Measurements from ENCODE around the gene C13orf42. TPM values are rescaled to one million over a fixed set of nuclear protein-coding genes. Genes with fewer than 3 reads are reported as not detected.

The C13orf42 gene
- total RNA-seq, 3 donors from 2014 or later, result not detected

DNA sequence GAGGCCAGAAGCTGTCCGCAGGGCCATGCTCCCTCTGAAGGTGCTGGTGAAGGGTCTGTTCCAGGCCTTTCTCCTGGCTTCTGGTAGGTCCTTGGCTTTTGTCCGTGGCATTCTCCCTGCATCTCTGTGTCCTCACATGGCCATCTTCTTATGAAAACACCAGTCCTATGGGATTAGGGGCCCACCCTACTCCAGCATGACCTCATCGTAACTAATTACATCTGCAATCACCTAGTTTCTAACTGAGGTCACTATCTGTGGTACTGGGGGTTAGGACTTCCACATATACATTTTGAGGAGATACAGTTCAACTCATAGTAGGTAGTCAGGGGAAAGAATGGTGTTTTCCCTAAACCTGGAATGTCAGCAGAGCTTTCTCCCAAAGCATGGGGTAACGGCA lies 3.1 kb downstream of the C13orf42 start:
- Histone ChIP-seq H3K9me3 (no peaks in the 10 kb centered on the region), H3K27me3 (peaks cover 0 to 4% of the 10 kb centered on the region in 2 donors), H3K36me3 (no peaks in the 10 kb centered on the region), H3K4me3 (no peak overlapping the region), H3K27ac (no peak overlapping the region), H3K4me1 (no peaks in the 10 kb centered on the region)
- intact Hi-C loops (cut with DNase I; ENCODE audit: low total_unique reads), result no loop called here
- no peak for DNase-seq (ENCODE audit: low spot score in 2 of 2)
- TF ChIP-seq POLR2AphosphoS5 (IDR thresholded peaks at IDR 0.05), result no peak
- TF ChIP-seq POLR2A (IDR thresholded peaks at IDR 0.05), result no peak
- TF ChIP-seq, protein P1, sequence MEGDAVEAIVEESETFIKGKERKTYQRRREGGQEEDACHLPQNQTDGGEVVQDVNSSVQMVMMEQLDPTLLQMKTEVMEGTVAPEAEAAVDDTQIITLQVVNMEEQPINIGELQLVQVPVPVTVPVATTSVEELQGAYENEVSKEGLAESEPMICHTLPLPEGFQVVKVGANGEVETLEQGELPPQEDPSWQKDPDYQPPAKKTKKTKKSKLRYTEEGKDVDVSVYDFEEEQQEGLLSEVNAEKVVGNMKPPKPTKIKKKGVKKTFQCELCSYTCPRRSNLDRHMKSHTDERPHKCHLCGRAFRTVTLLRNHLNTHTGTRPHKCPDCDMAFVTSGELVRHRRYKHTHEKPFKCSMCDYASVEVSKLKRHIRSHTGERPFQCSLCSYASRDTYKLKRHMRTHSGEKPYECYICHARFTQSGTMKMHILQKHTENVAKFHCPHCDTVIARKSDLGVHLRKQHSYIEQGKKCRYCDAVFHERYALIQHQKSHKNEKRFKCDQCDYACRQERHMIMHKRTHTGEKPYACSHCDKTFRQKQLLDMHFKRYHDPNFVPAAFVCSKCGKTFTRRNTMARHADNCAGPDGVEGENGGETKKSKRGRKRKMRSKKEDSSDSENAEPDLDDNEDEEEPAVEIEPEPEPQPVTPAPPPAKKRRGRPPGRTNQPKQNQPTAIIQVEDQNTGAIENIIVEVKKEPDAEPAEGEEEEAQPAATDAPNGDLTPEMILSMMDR (IDR thresholded peaks at IDR 0.05), result no peak

DNA sequence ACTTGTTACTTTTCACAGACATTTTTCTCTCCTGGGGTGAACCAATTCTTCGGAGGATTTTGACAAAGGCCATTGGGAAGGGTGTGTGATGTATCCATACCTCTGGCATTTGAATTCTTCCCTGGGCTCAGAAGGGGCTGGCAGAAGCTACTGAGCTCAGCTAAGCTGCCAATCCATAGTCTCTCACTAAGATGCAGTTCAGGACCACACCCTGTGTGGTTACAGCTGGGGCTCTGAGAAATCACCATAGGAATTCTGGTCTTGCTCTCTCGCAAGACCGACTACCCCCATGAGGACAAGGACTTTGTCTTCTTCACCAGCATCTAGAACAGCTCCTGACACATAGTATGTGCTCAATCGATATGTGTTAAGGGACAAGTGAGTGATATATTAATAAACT lies 6.0 kb downstream of the C13orf42 start:
- no peak for TF ChIP-seq POLR2A (IDR thresholded peaks at IDR 0.05)
- TF ChIP-seq POLR2AphosphoS5 (IDR thresholded peaks at IDR 0.05), result no peak
- TF ChIP-seq, protein P1 (IDR thresholded peaks at IDR 0.05), result no peak
- no peak overlapping the region for H3K4me3 ChIP-seq
- peaks cover 0 to 4% of the 10 kb centered on the region in 2 donors for H3K27me3 ChIP-seq
- H3K36me3 ChIP-seq, result no peaks in the 10 kb centered on the region
- DNase-seq (ENCODE audit: low spot score in 2 of 2), result no peak
- no peak overlapping the region for H3K27ac ChIP-seq
- no peaks in the 10 kb centered on the region for H3K4me1 ChIP-seq
- no peaks in the 10 kb centered on the region for H3K9me3 ChIP-seq
- intact Hi-C loops (cut with DNase I; ENCODE audit: low total_unique reads), result no loop called here

DNA sequence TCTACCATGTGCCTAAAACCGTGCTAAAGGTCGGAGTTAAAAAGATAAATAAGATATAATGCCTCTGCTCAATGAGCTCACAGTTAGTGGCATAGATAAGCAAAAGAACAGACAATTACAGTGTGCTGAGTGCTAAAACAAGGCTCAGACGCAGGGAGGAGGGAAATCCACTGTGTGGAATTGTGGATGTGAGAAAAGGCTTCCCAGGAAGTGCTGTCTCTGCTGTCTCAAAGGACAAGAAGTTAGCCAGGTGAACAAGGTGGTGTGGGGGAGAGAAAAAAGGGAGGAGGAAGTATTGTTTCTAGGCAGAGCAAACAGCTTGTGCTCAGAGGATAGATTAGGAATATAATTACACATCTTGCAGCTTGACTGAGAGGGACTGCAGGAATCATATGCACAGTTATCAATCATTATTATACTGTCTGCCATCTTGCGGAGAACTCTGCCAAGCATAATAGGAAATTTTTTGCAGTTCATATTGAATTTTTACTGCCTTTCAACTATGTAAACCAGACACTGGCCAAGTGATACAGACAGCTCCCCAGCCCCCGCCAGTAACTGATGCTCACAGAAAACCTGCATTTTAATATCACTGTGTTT lies 9.3 kb downstream of the C13orf42 start:
- no peak for TF ChIP-seq POLR2A (IDR thresholded peaks at IDR 0.05)
- intact Hi-C loops (cut with DNase I; ENCODE audit: low total_unique reads), result no loop called here
- Histone ChIP-seq H3K4me3 (no peak overlapping the region), H3K27me3 (peaks cover 0 to 4% of the 10 kb centered on the region in 2 donors), H3K27ac (no peak overlapping the region), H3K9me3 (no peaks in the 10 kb centered on the region), H3K4me1 (no peaks in the 10 kb centered on the region), H3K36me3 (no peaks in the 10 kb centered on the region)
- DNase-seq (ENCODE audit: low spot score in 2 of 2), result no peak

DNA sequence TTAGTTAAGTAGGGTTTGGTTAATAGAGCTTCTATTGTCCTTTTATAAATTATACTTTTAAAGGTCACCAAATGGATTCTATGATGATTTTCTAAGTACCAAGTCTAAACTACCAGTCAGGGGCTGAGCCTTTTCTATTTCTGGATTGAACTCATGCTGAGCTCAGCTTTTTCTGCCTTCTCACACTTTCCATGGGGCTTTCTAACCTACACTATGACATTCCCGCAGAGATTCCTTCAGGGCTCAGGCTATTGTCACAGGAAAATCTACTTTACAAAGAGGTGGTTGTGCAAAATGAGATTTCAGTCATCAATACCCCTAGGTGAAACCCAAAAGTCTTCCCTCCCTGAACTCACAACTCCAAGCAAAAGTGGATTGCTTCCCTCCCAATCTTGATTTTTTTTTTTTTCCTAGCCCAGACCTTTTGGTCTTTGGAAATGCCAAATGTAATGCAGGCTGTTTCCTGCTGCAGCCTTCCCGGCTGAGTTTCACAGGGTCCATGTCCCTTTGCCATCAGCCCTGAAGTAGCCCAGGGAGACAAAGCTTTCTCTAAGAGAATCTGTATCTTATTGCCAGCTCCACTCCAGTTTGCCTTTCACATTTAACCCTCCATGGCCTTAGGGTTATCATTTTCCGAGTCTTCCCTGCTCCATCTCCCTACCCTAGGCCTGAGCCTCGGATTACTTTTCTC lies 13.6 kb downstream of the C13orf42 start:
- DNase-seq (ENCODE audit: low spot score in 2 of 2), result no peak
- Histone ChIP-seq H3K4me3 (no peak overlapping the region), H3K27ac (no peak overlapping the region), H3K36me3 (no peaks in the 10 kb centered on the region), H3K27me3 (no peaks in the 10 kb centered on the region), H3K9me3 (no peaks in the 10 kb centered on the region), H3K4me1 (no peaks in the 10 kb centered on the region)
- TF ChIP-seq POLR2A (IDR thresholded peaks at IDR 0.05) (no peak), POLR2AphosphoS5 (IDR thresholded peaks at IDR 0.05) (no peak)
- TF ChIP-seq, protein P1 (IDR thresholded peaks at IDR 0.05), result no peak
- intact Hi-C loops (cut with DNase I; ENCODE audit: low total_unique reads), result no loop called here

DNA sequence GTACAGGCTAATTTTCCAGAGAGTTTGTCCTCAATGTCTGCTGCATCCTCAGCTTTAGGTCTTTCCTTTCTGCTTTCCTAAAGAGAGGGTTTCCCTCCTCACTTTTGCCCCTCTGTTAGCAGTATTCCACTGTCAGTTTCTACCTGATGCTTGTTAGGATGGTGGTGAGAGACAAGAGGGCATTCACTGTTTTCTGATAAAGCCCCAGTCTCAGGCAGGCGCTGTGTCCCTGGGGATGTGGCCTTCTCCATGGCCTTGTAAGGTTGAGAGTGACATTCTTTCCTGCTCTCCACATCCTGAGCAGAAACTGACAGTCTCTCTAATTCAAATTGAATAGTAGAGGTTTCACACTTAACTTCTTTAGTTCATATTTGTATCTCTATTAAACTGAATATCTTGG lies 14.9 kb downstream of the C13orf42 start:
- Histone ChIP-seq H3K4me3 (no peak overlapping the region), H3K36me3 (no peaks in the 10 kb centered on the region), H3K27ac (no peak overlapping the region), H3K27me3 (no peaks in the 10 kb centered on the region), H3K9me3 (no peaks in the 10 kb centered on the region), H3K4me1 (no peaks in the 10 kb centered on the region)
- TF ChIP-seq POLR2A (IDR thresholded peaks at IDR 0.05) (no peak), POLR2AphosphoS5 (IDR thresholded peaks at IDR 0.05) (no peak)
- TF ChIP-seq, protein P1 (IDR thresholded peaks at IDR 0.05), result no peak
- no peak for DNase-seq (ENCODE audit: low spot score in 2 of 2)
- intact Hi-C loops (cut with DNase I; ENCODE audit: low total_unique reads), result no loop called here
